Mesodermal cell (in vitro differentiated cells): ENCODE data around the gene SLC10A7.

Experiments used
- H3K27ac ChIP-seq: 2 replicates; pipeline ENCODE4 v1.7.0; 2013; ENCODE audit warnings: mild to moderate bottlenecking, low read depth, low read length, moderate library complexity; ENCODE audit not compliant: severe bottlenecking
- H3K36me3 ChIP-seq: 2 replicates; pipeline ENCODE4 v1.7.1; 2013; ENCODE audit warnings: mild to moderate bottlenecking, low read length, moderate library complexity; ENCODE audit not compliant: control insufficient read depth, insufficient read depth
- H3K4me1 ChIP-seq: one replicate; pipeline ENCODE4 v1.7.1; 2013; ENCODE audit warnings: mild to moderate bottlenecking, low read length; ENCODE audit not compliant: insufficient read depth, control insufficient read depth, poor library complexity, severe bottlenecking
- H3K4me3 ChIP-seq: 2 replicates; pipeline ENCODE4 v1.7.0; 2013; ENCODE audit warnings: low read length, control low read depth, mild to moderate bottlenecking; ENCODE audit not compliant: insufficient read depth, poor library complexity, severe bottlenecking; ENCODE audit errors: extremely low read depth
- H3K9me3 ChIP-seq: 2 replicates; pipeline ENCODE4 v1.7.1; 2013; ENCODE audit warnings: mild to moderate bottlenecking, low read length, moderate library complexity; ENCODE audit not compliant: control insufficient read depth
- WGBS, 2 experiments: methylation state at CpG; one replicate each; pipeline ENCODE4 v1.1.5; 2013; ENCODE audit warnings: missing lambda C conversion rate in 2 of 2; ENCODE audit not compliant: insufficient coverage in 2 of 2; 5-methylcytosine and 5-hydroxymethylcytosine counted together

Gene SLC10A7

DNA sequence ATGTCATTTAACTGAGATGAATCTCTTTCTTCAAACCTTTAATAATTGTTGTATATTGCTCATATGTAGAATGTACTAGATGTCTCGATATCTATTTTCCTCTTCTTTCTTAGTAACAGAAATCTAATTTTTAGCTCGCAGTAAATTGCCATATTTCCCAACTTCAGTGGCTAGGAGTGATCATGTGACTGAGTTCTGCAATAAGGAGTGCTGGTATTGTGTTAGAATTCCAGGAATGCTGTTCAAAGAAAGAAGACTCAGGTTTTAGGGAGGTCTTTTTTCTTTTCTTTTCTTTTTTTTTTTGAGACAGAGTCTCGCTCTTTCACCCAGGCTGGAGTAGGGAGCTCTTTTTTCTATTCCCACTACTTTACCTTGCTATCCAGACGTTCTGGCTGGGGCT, 81.7 kb downstream of the SLC10A7 start:
- H3K4me1 ChIP-seq = no peaks in the 10 kb centered on the region
- H3K27ac ChIP-seq = no peak overlapping the region
- no peaks in the 10 kb centered on the region for H3K36me3 ChIP-seq
- no CpG with 5 or more reads among the region's 4 CpGs for WGBS, 2 experiments
- H3K9me3 ChIP-seq = no peaks in the 10 kb centered on the region
- no peak overlapping the region for H3K4me3 ChIP-seq

GRCh38 chr4:146439437-146439836, 82.3 kb downstream of the SLC10A7 start:
- Histone ChIP-seq H3K9me3 (no peaks in the 10 kb centered on the region), H3K4me3 (no peak overlapping the region), H3K4me1 (no peaks in the 10 kb centered on the region), H3K27ac (no peak overlapping the region), H3K36me3 (no peaks in the 10 kb centered on the region)
- WGBS, 2 experiments = no CpG with 5 or more reads among the region's 1 CpG

DNA sequence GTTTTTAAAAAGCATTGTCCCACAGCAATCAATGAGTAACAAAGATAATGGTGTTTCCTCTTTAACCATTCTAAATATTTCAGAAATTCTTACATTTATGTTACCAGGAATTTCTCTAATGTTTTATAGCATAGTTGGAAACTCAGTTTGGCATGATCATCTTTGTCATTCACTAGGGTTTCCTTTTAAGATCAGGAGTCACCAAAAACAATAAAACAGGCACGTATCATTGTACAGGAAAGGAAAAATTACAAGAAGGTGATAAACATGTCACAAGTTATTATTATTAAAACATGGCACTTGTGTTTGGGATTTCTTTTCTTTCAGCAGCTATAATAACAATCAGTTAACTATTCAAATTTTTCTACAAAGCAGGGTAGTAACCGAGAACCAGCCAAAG, 84.0 kb downstream of the SLC10A7 start:
- Histone ChIP-seq H3K9me3 (no peaks in the 10 kb centered on the region), H3K36me3 (no peaks in the 10 kb centered on the region), H3K4me1 (no peaks in the 10 kb centered on the region), H3K27ac (no peak overlapping the region), H3K4me3 (no peak overlapping the region)
- WGBS, 2 experiments = no CpG with 5 or more reads among the region's 2 CpGs

DNA sequence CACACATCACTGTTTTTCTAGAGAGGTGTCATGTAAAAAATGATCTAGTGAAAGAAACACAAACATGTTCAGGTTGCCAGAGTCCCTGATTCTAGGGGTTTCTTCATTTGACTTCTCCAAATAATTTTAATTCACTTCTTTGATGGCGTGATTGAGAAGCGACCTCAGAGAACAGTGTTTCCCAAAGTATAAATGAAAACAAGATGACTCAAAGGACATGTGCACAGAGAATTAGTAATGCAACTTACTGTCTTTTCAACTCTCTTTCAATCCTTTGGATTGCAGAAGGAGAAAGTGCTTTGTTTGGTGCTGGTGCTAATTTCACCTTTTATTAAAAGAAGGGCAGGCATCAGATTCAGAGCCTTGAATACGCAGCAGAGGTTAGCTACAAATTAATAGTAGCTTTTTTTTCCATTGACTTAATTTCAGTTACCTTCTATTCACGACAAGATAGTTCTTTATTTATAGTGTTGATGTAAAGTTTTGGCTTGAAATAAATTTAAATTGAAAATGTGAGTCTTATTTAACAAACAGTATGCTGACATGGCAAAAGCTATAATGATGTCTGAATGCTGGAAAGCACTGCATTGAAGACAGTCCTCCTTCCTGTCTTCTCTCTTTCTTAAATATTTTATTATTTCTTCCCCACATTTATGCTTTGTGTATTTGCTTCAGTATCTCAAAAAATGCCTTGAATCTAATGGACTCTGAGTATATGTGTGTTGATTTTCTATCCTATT, 85.1 kb downstream of the SLC10A7 start:
- H3K27ac ChIP-seq = no peak overlapping the region
- no peaks in the 10 kb centered on the region for H3K36me3 ChIP-seq
- no peaks in the 10 kb centered on the region for H3K4me1 ChIP-seq
- WGBS, 2 experiments = 100% methylated on average over 3 of the region's 4 CpGs; no CpG with 5 or more reads in 1 of the 2 experiments
- H3K9me3 ChIP-seq = no peaks in the 10 kb centered on the region
- H3K4me3 ChIP-seq = no peak overlapping the region

GRCh38 chr4:146435962-146436361, 85.8 kb downstream of the SLC10A7 start:
- no peaks in the 10 kb centered on the region for H3K4me1 ChIP-seq
- no peaks in the 10 kb centered on the region for H3K36me3 ChIP-seq
- no peak overlapping the region for H3K4me3 ChIP-seq
- H3K27ac ChIP-seq = no peak overlapping the region
- no peaks in the 10 kb centered on the region for H3K9me3 ChIP-seq

DNA sequence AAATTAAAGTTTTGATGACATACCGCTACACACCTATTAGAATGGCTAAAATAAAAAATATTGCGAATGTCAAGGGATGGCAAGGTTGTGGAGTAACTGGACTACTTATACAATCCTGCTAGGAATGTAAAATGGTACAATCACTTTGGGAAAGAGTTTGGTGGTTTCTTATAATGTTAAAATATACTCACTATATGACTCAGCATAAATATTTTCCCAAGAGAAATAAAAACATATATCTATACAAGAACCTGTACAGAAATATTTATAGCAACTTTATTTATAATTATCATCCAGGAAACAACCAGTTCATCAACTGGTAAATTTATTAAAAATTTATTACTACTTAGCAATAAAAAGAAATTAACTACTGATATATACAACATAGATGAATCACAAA, 89.7 kb downstream of the SLC10A7 start:
- Histone ChIP-seq H3K27ac (no peak overlapping the region), H3K4me1 (no peaks in the 10 kb centered on the region), H3K36me3 (no peaks in the 10 kb centered on the region), H3K4me3 (no peak overlapping the region), H3K9me3 (no peaks in the 10 kb centered on the region)
- no CpG with 5 or more reads among the region's 2 CpGs for WGBS, 2 experiments

DNA sequence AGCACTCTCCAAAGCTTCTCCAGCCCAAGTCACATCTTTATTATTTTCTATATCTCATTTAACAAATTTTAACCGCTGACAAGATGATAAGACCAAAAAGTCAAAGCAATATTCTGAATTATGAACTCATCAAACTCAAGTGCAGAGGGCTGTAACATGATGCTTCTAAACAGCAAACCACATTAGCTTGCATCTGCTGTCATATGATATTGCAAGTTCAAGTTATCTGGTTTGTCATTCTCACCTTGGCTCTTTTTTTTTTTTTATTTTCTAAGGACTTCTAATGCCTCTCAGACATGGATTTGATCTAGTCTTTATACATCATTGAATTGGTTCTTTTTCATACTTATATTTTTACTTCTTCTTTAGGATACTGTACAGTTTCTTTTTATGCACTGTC, 93.4 kb downstream of the SLC10A7 start:
- no peaks in the 10 kb centered on the region for H3K36me3 ChIP-seq
- no peaks in the 10 kb centered on the region for H3K4me1 ChIP-seq
- no peak overlapping the region for H3K4me3 ChIP-seq
- WGBS, 2 experiments = 50% methylated on average over 1 of the region's 1 CpG; no CpG with 5 or more reads in 1 of the 2 experiments
- no peak overlapping the region for H3K27ac ChIP-seq
- H3K9me3 ChIP-seq = no peaks in the 10 kb centered on the region

DNA sequence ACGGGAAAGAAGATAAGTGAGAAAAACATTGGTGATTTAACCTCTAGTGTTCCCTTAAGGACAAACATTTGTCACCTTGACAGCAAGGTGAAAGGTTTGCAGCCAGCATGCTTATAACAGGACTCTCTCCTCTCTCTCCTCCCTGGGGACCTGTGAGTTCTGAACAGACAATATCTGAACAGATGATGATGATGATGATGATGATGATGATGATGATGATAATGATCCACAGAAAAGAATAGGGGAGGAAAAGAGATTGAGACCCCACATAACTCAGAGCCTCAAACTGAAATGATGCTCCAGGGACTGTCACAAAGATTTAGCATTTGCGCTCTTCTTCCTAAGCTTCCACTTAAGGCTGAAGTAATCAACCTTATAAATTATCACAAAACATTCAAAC, 103.9 kb downstream of the SLC10A7 start:
- Histone ChIP-seq H3K9me3 (no peaks in the 10 kb centered on the region), H3K27ac (no peak overlapping the region), H3K36me3 (no peaks in the 10 kb centered on the region), H3K4me3 (no peak overlapping the region), H3K4me1 (no peaks in the 10 kb centered on the region)
- 67% methylated on average over 1 of the region's 2 CpGs; no CpG with 5 or more reads in 1 of the 2 experiments for WGBS, 2 experiments

- H3K27ac ChIP-seq = no peak overlapping the region
- no peaks in the 10 kb centered on the region for H3K36me3 ChIP-seq
- no CpG with 5 or more reads among the region's 1 CpG for WGBS, 2 experiments
- H3K4me3 ChIP-seq = no peak overlapping the region
- H3K9me3 ChIP-seq = no peaks in the 10 kb centered on the region
- no peaks in the 10 kb centered on the region for H3K4me1 ChIP-seq
Observed at GRCh38 chr4:146415829-146416228, 105.9 kb downstream of the SLC10A7 start.

DNA sequence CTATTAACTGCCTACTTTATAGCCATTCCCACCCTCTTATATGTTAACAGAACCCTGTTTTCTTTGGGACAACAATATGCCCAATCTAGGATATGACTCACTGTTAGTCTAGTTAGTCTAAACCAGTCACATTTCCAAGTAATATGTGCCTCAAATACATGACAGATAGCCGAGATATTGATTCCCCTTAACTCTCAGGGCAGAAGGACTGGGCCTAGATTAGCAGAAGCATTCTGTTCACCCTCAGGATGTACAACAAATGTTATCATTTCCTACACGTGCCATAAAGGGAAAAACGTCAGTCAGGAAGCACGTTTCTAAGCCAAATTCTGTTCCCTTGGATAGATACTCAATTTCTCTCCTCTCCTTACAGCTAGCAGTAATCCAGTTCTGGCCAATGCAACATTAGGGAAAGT, 114.1 kb downstream of the SLC10A7 start:
- H3K27ac ChIP-seq = no peak overlapping the region
- 78 to 88% methylated on average over 4 of the region's 4 CpGs for WGBS, 2 experiments
- H3K9me3 ChIP-seq = no peaks in the 10 kb centered on the region
- H3K4me3 ChIP-seq = no peak overlapping the region
- H3K4me1 ChIP-seq = no peaks in the 10 kb centered on the region
- no peaks in the 10 kb centered on the region for H3K36me3 ChIP-seq

GRCh38 chr4:146407257-146407656, 114.5 kb downstream of the SLC10A7 start:
- Histone ChIP-seq H3K36me3 (no peaks in the 10 kb centered on the region), H3K4me1 (no peaks in the 10 kb centered on the region), H3K27ac (no peak overlapping the region), H3K9me3 (no peaks in the 10 kb centered on the region), H3K4me3 (no peak overlapping the region)
- WGBS, 2 experiments = no CpG with 5 or more reads among the region's 3 CpGs
